IMR-90 (cell line): ENCODE data around the gene PKM. TPM values are rescaled to one million over a fixed set of nuclear protein-coding genes. Genes with fewer than 3 reads are reported as not detected.

ENCODE experiments used
- ATAC-seq: fragments of 200-7000 bp; cut with Tn5 transposase; 2 replicates; pipeline ENCODE4 v1.9.1; 2020; ENCODE audit warnings: low read depth, mild to moderate bottlenecking, moderate library complexity
- BruUV-seq: library from RNA; stranded (reverse); fragments of 400-500 nt; replicated peaks from 2 replicates; lab custom pipeline; 2021; lab: Mats Ljungman, UMichigan
- CTCF ChIA-PET: fragments of 300-600 bp; formaldehyde crosslinking; extraction: SDS; loops from one replicate; lab custom pipeline; 2021; ENCODE audit warnings: antibody characterized with exemption; lab: Yijun Ruan, JAX
- POLR2A ChIA-PET: fragments of 300-600 bp; sonication (Branson Sonifier 250); formaldehyde crosslinking; loops from one replicate; lab custom pipeline; 2022; ENCODE audit warnings: antibody characterized with exemption; ENCODE audit not compliant: unreplicated experiment; lab: Charles Lee
- DNase-seq: peaks from one replicate; pipeline ENCODE4 v3.0.0; 2013
- H2AFZ ChIP-seq: replicated peaks from 2 replicates; pipeline ENCODE3; 2013; ENCODE audit warnings: low read length, mild to moderate bottlenecking; ENCODE audit not compliant: poor library complexity
- H2AK5ac ChIP-seq: 2 replicates; pipeline ENCODE4 v1.6.1; 2013; ENCODE audit warnings: low read depth, low read length, inconsistent platforms
- H2AK9ac ChIP-seq: replicated peaks from 2 replicates; pipeline ENCODE3; 2013; ENCODE audit warnings: mild to moderate bottlenecking, low read depth, low read length, moderate library complexity; ENCODE audit not compliant: poor library complexity
- H2BK120ac ChIP-seq: 2 replicates; pipeline ENCODE4 v1.6.1; 2013; ENCODE audit warnings: low read depth, low read length, inconsistent platforms
- H2BK15ac ChIP-seq: 3 replicates; pipeline ENCODE4 v1.6.1; 2013; ENCODE audit warnings: low read depth, low read length, inconsistent platforms
- H2BK20ac ChIP-seq: 2 replicates; pipeline ENCODE4 v1.6.1; 2013; ENCODE audit warnings: low read depth, mild to moderate bottlenecking, inconsistent platforms, low read length, moderate library complexity
- H2BK5ac ChIP-seq: 2 replicates; pipeline ENCODE4 v1.6.1; 2013; ENCODE audit warnings: mild to moderate bottlenecking, low read depth, low read length, inconsistent platforms; ENCODE audit not compliant: poor library complexity, severe bottlenecking
- H3K14ac ChIP-seq: replicated peaks from 2 replicates; pipeline ENCODE4 v1.6.1; 2013; ENCODE audit warnings: low read depth, low read length, inconsistent platforms
- H3K18ac ChIP-seq: 2 replicates; pipeline ENCODE4 v1.6.1; 2013; ENCODE audit warnings: low read depth, low read length, control low read depth
- H3K23ac ChIP-seq: 2 replicates; pipeline ENCODE4 v1.6.1; 2013; ENCODE audit warnings: low read depth, low read length, inconsistent platforms
- H3K27ac ChIP-seq: 2 replicates; pipeline ENCODE4 v1.5.1; 2013; ENCODE audit warnings: mild to moderate bottlenecking, control low read depth, low read length; ENCODE audit not compliant: insufficient read depth
- H3K27me3 ChIP-seq: 2 replicates; pipeline ENCODE4 v1.6.1; 2013; ENCODE audit warnings: low read length; ENCODE audit not compliant: control insufficient read depth, insufficient read depth
- H3K36me3 ChIP-seq: 2 replicates; pipeline ENCODE4 v1.6.1; 2013; ENCODE audit warnings: low read length, mixed read lengths; ENCODE audit not compliant: control insufficient read depth, insufficient read depth
- H3K4ac ChIP-seq: 2 replicates; pipeline ENCODE4 v1.6.1; 2013; ENCODE audit warnings: low read depth, low read length, inconsistent platforms
- H3K4me1 ChIP-seq: 2 replicates; pipeline ENCODE4 v1.6.1; 2013; ENCODE audit warnings: low read length, mixed read lengths; ENCODE audit not compliant: control insufficient read depth, insufficient read depth
- H3K4me2 ChIP-seq: 2 replicates; pipeline ENCODE4 v1.6.1; 2013; ENCODE audit warnings: low read depth, mild to moderate bottlenecking, control low read depth, low read length, moderate library complexity
- H3K4me3 ChIP-seq: 2 replicates; pipeline ENCODE4 v1.5.1; 2013; ENCODE audit warnings: low read depth, mild to moderate bottlenecking, control low read depth, low read length, moderate library complexity; ENCODE audit not compliant: insufficient read depth
- H3K56ac ChIP-seq: 2 replicates; pipeline ENCODE4 v1.6.1; 2013; ENCODE audit warnings: low read length, inconsistent platforms; ENCODE audit not compliant: insufficient read depth; ENCODE audit errors: extremely low read depth
- H3K79me1 ChIP-seq, 2 experiments: 2 replicates each; pipeline ENCODE4 v1.6.1; 2013; ENCODE audit warnings: low read length in 2 of 2, inconsistent platforms in 1 of 2, low read depth in 1 of 2
- H3K9ac ChIP-seq: 2 replicates; pipeline ENCODE4 v1.6.1; 2013; ENCODE audit warnings: low read depth, low read length, control low read depth
- H3K9me1 ChIP-seq: 2 replicates; pipeline ENCODE4 v1.6.1; 2013; ENCODE audit warnings: low read length, inconsistent platforms; ENCODE audit not compliant: insufficient read depth
- H3K9me3 ChIP-seq: 2 replicates; pipeline ENCODE4 v1.6.1; 2013; ENCODE audit warnings: low read length; ENCODE audit not compliant: control insufficient read depth, insufficient read depth
- H4K20me1 ChIP-seq: 2 replicates; pipeline ENCODE4 v1.6.1; 2013; ENCODE audit warnings: low read length, inconsistent platforms; ENCODE audit not compliant: insufficient read depth
- H4K5ac ChIP-seq: 2 replicates; pipeline ENCODE4 v1.6.1; 2013; ENCODE audit warnings: mild to moderate bottlenecking, low read depth, low read length, control low read depth
- H4K8ac ChIP-seq, 2 experiments: 2 replicates each; pipeline ENCODE4 v1.6.1; 2013; ENCODE audit warnings: low read depth in 2 of 2, low read length in 2 of 2, control low read depth in 1 of 2, inconsistent platforms in 1 of 2
- H4K91ac ChIP-seq: 2 replicates; pipeline ENCODE4 v1.6.1; 2013; ENCODE audit warnings: low read depth, low read length, inconsistent platforms; ENCODE audit not compliant: insufficient read depth
- MAFK ChIP-seq: IDR thresholded peaks from 2 replicates; pipeline ENCODE4 v1.6.1; 2012; ENCODE audit warnings: low read depth, low read length, improper control_type of control experiment
- MXI1 ChIP-seq: IDR thresholded peaks from 2 replicates; pipeline ENCODE4 v1.6.1; 2012; ENCODE audit warnings: low read depth, mild to moderate bottlenecking, low read length, moderate library complexity, borderline replicate concordance
- RFX5 ChIP-seq: IDR thresholded peaks from 2 replicates; pipeline ENCODE4 v1.8.0; 2012; ENCODE audit warnings: low read depth, mild to moderate bottlenecking, low read length, moderate library complexity
- WGBS, 2 experiments: methylation state at CpG; one replicate each; pipeline versions ENCODE4 v1.1.5 to v1.1.7; 2013; ENCODE audit warnings: missing lambda C conversion rate in 2 of 2; ENCODE audit not compliant: insufficient read length in 1 of 2; ENCODE audit errors: extremely low coverage in 2 of 2; 5-methylcytosine and 5-hydroxymethylcytosine counted together
- dilution Hi-C: fragments of 300-500 bp; cut with HindIII; formaldehyde crosslinking; loops from one replicate; pipeline ENCODE4 v1.14.3; 2018; ENCODE audit warnings: low sequenced_read_pairs; ENCODE audit not compliant: unreplicated experiment
- in situ Hi-C: fragments of 300-500 bp; cut with MboI; formaldehyde crosslinking; loops from 3 replicates; pipeline ENCODE4 v1.14.3; 2019; ENCODE audit warnings: low sequenced_read_pairs, inconsistent platforms, mixed read lengths
- intact Hi-C: fragments of 100-400 bp; cut with micrococcal nuclease; formaldehyde crosslinking; loops from 2 replicates; pipeline ENCODE4 v1.10.0; 2022
- polyA plus RNA-seq, 3 experiments: library from polyadenylated mRNA; depleted of rRNA; stranded (reverse); fragments of >200 nt; gene quantifications; 2 replicates each; pipeline ENCODE4 v1.2.3, GENCODE V29; 2012; ENCODE audit warnings: low replicate concordance in 1 of 3
- total RNA-seq: library from RNA; depleted of rRNA; stranded (reverse); fragments of >200 nt; gene quantifications from 2 replicates; pipeline ENCODE4 v1.2.3, GENCODE V29; 2012
- TF ChIP-seq, protein P1 (sequence below): conservative IDR thresholded peaks from 2 replicates; pipeline ENCODE4 v1.5.1; 2012; ENCODE audit warnings: mild to moderate bottlenecking, low read depth, low read length, improper control_type of control experiment

The PKM gene
- total and polyA plus RNA-seq, 2 of the 4 experiments (the other 2 are of a cell fraction), result 2,219 to 3,859 TPM

DNA sequence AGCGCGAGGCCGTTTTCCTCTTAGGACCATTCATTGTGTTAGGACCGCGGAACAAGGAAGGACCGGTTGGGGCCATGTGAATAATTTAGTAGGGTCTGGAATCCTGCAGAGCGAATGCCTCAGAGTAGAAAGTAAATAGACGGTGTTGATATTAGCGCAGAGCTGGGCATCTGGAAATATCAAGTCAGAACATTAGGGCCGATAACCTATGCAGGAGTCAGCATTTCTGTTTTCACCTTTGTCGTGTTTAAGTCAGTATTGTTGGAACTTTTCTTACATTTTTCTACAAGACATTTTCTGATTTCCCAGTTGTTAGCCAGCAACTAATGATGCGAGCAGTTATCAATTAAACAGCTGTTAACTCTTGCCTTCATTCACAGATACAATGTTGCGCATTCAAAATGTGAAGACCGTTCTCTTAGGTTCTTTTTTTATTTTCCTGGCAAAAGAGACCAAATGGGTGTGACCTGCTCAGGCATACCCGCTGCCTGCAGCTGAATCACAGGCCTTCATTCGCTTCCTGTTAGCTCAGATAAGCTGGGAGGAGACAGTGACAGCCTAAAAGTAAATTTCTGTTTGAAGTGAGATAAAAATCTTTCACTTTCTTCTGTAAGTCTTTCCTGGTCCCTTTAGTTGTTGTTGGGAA, 966 bp upstream of the PKM start:
- dilution Hi-C loops, result no loop called here
- Histone ChIP-seq H3K27me3 (no peaks in the 10 kb centered on the region), H2BK120ac (peak overlapping the region; percentile 78), H4K20me1 (peaks cover 25% of the 10 kb centered on the region), H3K79me1 (peaks cover 18 to 46% of the 10 kb centered on the region in 2 experiments; a peak in 3 of 4 replicates), H2BK20ac (peak overlapping the region; percentile 47; the same call in 1 of the 2 replicates), H3K56ac (peak overlapping the region; percentile 73), H3K4me3 (peak overlapping the region; percentile 96), H3K4me1 (peaks cover 17% of the 10 kb centered on the region), H4K91ac (peak overlapping the region; percentile 77), H3K18ac (peak overlapping the region; percentile 71), H3K9me1 (peaks cover 14% of the 10 kb centered on the region), H3K9ac (peak overlapping the region; percentile 90), H3K23ac (peak overlapping the region; percentile 75), H3K9me3 (no peaks in the 10 kb centered on the region), H2AK5ac (peak overlapping the region; percentile 81), H2BK15ac (peak overlapping the region; percentile 70; the same call in 2 of the 3 replicates), H2BK5ac (peak overlapping the region; percentile 85), H3K4me2 (peak overlapping the region; percentile 96), H3K27ac (peak overlapping the region; percentile 90), H4K5ac (peak overlapping the region; percentile 70), H3K4ac (peak overlapping the region; percentile 80), H2AK9ac (peak overlapping the region; percentile 99), H3K36me3 (peaks cover 2% of the 10 kb centered on the region; the same call in 1 of the 2 replicates), H4K8ac (peak overlapping the region; percentile 26 to 83), H3K14ac (peak overlapping the region; percentile 79), H2AFZ (peak overlapping the region; percentile 82)
- CTCF ChIA-PET, result no interaction called here
- in situ Hi-C loops, result no loop called here
- TF ChIP-seq MAFK, result peak; percentile 33; the same call in 1 of the 2 replicates
- TF ChIP-seq MXI1, result peak; percentile 45; the same call in 1 of the 2 replicates
- peak; percentile 42; the same call in 1 of the 2 replicates for TF ChIP-seq RFX5
- TF ChIP-seq, protein P1, sequence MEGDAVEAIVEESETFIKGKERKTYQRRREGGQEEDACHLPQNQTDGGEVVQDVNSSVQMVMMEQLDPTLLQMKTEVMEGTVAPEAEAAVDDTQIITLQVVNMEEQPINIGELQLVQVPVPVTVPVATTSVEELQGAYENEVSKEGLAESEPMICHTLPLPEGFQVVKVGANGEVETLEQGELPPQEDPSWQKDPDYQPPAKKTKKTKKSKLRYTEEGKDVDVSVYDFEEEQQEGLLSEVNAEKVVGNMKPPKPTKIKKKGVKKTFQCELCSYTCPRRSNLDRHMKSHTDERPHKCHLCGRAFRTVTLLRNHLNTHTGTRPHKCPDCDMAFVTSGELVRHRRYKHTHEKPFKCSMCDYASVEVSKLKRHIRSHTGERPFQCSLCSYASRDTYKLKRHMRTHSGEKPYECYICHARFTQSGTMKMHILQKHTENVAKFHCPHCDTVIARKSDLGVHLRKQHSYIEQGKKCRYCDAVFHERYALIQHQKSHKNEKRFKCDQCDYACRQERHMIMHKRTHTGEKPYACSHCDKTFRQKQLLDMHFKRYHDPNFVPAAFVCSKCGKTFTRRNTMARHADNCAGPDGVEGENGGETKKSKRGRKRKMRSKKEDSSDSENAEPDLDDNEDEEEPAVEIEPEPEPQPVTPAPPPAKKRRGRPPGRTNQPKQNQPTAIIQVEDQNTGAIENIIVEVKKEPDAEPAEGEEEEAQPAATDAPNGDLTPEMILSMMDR, result no peak
- POLR2A ChIA-PET, result interaction anchor here (0.6 kb wide), 1 partner anchor 14 kb away, joined by 7 read pairs; no protein-coding TSS in a partner anchor
- ATAC-seq (peak; percentile 7), DNase-seq (peak; percentile 82)
- BruUV-seq, result no TSS peak
- intact Hi-C loops, result loop anchor here (2.0 kb wide), 1 partner anchor 33 kb away; no protein-coding TSS in a partner anchor
- 24% methylated on average over 2 of the region's 16 CpGs; no CpG with 5 or more reads in 1 of the 2 experiments for WGBS, 2 experiments
